SK-N-MC (cell line): ENCODE results near the gene PACS1.

Experiments
- EZH2 ChIP-seq: fragments of 200-600 bp; sonication (generic); IDR thresholded peaks from one replicate; pipeline ENCODE4 v1.6.1; 2017; ENCODE audit warnings: antibody characterized with exemption
- POLR2AphosphoS5 ChIP-seq: IDR thresholded peaks from 2 replicates; pipeline ENCODE4 v1.6.1; 2012; ENCODE audit warnings: mild to moderate bottlenecking, low read depth, low read length, borderline replicate concordance

DNA sequence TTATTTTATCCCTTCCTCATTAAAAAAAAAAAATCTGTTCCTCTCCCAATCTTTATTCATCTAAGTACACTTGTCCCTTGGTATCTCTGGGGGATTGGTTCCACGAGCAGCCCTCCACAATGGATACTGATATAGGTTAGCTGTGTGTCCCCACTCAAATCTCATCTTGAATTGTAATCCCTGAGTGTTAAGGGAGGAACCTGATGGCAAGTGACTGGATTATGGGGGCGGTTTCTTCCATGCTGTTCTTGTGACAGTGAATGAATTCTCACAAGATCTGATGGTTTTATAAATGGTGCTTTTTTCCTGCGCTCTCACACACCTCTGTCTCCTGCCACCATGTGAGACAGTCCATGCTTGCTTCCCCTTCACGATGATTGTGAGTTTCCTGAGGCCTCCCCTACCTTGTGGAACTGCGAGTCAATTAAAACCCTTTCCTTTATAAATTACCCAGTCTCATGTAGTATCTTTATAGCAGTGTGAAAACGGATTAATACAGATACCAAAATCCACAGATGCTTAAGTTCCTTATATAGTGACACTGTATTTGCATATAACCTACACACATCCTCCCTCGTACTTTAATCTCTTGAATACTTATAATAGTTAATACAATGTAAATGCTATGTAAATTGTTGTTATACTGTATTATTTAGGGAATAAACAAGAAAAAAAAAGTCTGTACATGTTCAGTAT, 62.0 kb downstream of the PACS1 start:
- TF ChIP-seq EZH2 (no peak), POLR2AphosphoS5 (no peak)
